ENCODE results near the gene SEMA5A.

Gene SEMA5A

DNA sequence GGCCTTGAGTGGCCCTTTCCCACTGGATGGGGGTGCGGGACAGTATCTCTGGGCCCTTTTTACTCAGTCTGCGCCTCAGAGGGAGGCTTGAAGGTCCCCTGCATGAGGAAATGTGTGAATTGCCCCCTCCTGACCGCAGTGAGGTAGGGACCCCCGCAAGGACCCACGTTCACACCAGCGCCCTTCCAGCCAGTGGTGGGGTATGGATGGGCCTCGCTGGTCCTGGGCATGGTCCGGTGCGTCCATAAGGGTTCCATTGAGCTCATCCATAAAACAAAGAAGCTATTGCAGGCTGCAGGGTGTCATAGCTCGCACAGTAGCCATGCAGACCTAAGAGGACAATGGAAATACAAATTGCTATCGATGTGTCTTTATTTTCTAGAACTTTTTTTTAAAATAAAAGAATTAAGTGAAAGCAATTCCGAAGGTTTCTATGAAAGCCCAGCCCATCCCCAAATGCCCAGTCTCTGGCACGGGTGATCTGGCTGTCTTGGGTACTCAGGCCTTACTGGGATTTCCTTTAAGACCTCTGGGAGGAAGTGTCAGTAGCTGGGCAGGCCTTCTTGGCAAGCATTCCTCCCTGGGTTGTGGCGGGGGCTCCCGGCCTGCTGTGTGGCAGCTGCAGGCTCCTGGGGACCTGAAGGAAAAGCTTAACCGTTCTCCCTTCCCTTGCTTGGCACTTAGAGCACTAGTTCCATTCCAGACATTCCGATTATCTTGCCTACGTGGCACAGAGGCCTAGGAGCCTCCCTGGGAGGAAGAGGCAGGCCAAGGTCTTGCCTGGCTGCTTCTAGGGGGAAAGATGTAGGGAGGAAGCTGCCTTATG, 1.5 kb upstream of the SEMA5A start:
- DNase-seq (ENCODE audit: low read depth in 1 of 2, low spot score in 1 of 2): no peak

DNA sequence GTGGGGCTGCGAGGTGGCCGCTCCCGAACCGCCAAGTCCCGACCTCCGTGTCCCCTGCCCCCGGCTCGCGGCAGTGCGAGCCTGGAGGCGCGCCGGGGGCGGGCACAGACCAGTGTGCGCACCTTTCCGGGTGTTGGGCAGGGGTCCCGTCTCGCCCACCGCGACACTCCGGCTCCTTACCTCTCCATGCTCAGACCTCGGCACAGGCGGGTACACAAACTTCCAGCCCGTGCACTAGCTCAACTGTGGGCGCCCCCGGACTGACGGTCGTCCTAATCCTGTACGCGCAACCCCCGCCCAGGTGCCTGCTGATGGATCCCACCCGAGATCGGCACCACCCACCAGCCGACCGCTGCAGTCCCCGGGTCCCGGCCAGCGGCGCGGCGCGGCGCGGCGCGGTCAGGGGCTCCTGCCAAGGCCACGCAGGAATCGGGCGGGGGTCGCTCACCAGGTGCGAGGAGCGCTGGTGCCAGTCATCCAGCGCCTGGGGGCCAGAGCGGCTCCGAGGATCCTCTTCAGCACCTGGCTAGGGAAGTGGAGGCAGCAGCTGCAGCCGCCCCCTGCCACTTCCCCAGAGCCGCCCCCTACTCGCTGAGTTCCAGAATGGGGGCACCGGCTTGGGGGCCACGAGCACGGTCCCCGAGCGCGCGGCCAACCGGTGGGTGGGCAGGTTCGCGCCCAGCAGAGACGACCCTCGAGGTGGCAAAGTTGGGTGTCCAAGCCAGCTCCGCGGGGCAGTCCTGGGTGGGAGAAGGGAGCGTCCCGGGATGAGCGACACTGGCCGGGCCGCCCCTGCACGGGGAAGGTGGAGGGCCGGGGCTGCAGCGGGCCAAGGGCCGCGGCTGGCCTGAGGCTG, 511 bp downstream of the SEMA5A start:
- no peak for DNase-seq (ENCODE audit: low read depth in 1 of 2, low spot score in 1 of 2)

GRCh38 chr5:9544502-9545135, 1.3 kb downstream of the SEMA5A start:
- peak in 1 of 2 donors; percentile 4 for DNase-seq (ENCODE audit: low read depth in 1 of 2, low spot score in 1 of 2)

GRCh38 chr5:9544056-9544455, 1.8 kb downstream of the SEMA5A start:
- DNase-seq (ENCODE audit: low read depth in 1 of 2, low spot score in 1 of 2): no peak

- DNase-seq (ENCODE audit: low read depth in 1 of 2, low spot score in 1 of 2): no peak
Observed at GRCh38 chr5:9543311-9543920, 2.5 kb downstream of the SEMA5A start.

- no peak for DNase-seq (ENCODE audit: low read depth in 1 of 2, low spot score in 1 of 2)
Observed at GRCh38 chr5:9540791-9541190, 5.1 kb downstream of the SEMA5A start.

- no peak for DNase-seq (ENCODE audit: low read depth in 1 of 2, low spot score in 1 of 2)
Observed at GRCh38 chr5:9538504-9538903, 7.4 kb downstream of the SEMA5A start.

- DNase-seq (ENCODE audit: low read depth in 1 of 2, low spot score in 1 of 2): no peak
Observed at GRCh38 chr5:9537223-9538141, 8.4 kb downstream of the SEMA5A start.

- no peak for DNase-seq (ENCODE audit: low read depth in 1 of 2, low spot score in 1 of 2)
Observed at GRCh38 chr5:9536717-9537116, 9.2 kb downstream of the SEMA5A start.

DNA sequence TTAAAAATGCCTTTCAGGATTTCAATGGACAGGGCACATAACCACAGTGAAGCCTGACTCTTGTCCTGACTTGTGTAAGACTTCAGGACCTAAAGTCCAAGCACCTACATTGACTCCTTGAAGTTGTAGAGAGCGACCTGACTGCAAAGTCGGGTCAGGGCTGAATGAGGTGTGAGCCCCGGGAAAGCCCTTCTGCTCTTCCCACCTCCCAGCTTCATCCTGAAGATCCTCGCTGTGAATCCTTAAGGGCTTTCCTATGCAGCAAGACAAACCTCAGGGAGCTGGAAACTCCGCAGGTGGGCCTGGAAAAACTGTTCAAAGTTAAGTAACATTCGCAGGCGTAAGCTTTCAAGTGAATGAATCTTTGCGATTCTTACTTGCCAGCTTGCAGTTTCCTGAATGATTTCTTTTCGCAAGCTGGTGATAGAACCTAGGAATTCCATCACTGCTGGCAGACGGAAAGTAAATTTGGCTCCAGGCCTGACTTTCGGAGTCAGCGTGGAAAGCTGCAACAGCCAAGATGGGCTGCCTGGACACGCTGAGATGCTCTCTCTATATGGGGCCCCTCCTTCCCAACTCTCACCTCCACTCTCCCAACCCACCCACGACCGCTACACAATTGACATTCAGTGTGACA, 10.9 kb downstream of the SEMA5A start:
- no peak for DNase-seq (ENCODE audit: low read depth in 1 of 2, low spot score in 1 of 2)

- no peak for DNase-seq (ENCODE audit: low read depth in 1 of 2, low spot score in 1 of 2)
Observed at GRCh38 chr5:9533562-9534364, 12.1 kb downstream of the SEMA5A start.

DNA sequence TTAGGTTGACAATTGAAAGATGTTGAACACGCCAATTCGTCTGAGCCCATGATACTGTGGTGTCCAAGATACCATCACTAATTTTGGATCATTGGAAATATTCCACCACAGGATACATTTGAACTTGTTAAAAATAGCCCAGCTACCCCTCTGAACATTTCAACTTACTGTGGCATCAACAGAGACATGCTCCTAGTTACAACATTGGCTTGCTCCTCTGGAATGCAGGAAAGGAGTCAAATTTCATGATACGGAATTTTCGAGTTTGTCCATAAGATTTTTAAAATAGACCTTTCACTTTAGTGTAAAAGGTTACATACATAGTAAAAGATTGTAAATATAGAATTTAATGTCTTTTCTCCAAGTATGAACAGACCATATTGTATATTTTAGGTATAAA, 12.8 kb downstream of the SEMA5A start:
- DNase-seq (ENCODE audit: low read depth in 1 of 2, low spot score in 1 of 2): no peak

- DNase-seq (ENCODE audit: low read depth in 1 of 2, low spot score in 1 of 2): no peak
Observed at GRCh38 chr5:9529513-9529912, 16.4 kb downstream of the SEMA5A start.

GRCh38 chr5:9529041-9529480, 16.8 kb downstream of the SEMA5A start:
- no peak for DNase-seq (ENCODE audit: low read depth in 1 of 2, low spot score in 1 of 2)

DNA sequence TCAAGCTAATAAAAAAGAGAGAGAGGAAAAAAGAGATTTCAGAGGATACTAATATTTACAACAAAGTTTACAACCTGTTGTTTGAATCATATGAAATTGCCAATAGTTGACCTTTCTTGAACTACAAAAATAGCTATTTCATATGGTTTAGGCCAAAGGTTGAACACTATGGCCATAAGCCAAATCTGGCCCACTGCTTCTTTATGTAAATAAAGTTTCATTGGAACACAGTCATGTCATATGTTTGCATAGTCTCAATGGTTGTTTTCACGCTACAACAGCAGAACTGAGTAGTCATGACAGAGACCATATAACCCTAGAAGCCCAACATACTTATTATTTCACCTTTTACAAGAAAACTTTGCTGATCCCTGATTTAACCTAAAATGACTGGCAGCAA, 20.9 kb downstream of the SEMA5A start:
- no peak for DNase-seq (ENCODE audit: low read depth in 1 of 2, low spot score in 1 of 2)

DNA sequence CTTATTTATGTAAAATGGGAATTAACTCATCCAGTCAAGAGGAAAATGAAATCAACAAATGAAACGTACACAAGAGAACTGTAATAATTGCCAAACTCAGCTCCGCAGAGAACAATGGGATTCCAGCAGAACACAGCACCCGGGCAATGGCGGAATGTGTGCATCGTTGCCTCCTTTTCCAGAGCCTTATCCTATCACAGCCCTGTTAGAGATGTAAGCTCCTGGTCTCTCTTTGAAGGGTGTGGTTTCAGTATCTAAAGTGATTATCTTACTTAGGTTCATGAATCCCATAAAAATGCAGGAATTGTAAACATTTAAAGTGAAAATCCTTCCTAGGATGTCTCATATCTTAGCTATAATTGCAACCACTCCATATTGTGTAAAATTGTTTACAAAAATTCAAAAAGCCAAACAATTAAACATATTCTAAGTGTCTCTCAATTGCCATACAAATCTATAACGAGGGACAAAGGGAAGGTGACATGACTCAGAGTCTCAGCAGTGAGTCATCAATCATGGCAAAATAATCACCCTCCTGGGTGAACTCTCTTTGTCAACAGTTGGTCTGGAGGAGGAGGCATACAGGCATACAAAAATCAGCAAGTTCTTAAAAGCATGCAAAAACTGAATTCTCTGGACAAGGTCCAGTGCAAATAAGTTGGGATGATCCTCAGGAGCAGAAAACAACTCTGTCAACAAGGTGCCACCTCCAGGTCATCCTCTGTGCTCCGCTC, 22.6 kb downstream of the SEMA5A start:
- no peak for DNase-seq (ENCODE audit: low read depth in 1 of 2, low spot score in 1 of 2)

DNA sequence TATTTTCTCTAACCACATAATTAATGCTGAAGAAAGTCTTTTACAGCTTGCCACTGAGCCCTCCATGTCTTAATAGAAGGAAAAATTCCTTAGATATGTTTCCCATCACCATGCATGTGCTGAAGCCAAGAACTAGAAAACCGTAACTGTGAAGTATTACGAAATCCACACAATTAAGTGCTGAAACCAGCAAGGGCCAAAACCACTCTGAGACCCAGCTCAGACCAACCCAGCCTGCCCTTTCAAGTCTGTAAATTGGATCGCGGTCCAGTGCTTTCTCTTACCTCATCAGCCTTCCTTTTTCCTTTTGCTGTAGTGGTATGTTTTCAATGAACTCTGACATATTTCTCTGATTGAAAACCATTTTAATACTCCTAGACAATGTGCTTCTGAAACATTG, 26.3 kb downstream of the SEMA5A start:
- DNase-seq (ENCODE audit: low read depth in 1 of 2, low spot score in 1 of 2): no peak

DNA sequence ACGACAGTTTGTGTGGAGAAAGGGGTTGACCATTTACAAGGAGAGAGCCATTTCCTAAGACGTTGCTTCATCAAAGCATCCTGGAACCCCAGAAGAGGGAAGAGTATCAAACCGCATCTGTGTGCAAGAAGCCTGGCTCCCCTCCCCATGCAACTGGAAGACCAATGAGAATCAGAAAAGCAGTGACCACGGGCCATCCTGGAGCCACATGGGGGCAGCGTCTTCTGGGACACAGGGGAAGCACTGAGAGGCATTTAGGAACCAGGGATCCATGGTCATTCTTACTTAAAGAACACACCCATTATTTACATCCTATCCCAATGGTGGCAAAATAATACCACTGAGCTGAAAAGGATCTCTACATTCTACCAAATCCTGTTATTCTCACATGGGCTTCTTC, 29.3 kb downstream of the SEMA5A start:
- no peak for DNase-seq (ENCODE audit: low read depth in 1 of 2, low spot score in 1 of 2)

Data from activated CD4-positive, alpha-beta T cell treated with anti-CD3 and anti-CD28 coated beads, Interleukin-2, amount 50 U/mL, for 24 hours (primary cell).